ENCODE results near the gene SEC24C.

DNA sequence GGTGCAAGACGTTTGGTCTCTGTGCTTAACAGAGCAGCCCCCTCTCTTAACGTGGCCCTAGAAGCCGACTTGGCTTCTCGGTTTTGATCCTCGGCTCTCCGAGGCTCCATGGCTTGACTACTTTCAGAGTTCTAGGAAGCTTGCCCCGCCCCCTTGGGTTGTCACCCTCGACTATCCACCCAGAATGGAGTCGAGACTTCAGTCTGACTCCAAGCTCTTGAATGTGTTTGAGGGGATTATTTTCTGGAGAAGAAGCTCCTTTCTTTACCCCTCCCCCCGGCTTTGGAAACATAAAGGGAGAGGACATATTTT lies 448 bp downstream of the SEC24C start:
- TF ChIP-seq, protein P1, sequence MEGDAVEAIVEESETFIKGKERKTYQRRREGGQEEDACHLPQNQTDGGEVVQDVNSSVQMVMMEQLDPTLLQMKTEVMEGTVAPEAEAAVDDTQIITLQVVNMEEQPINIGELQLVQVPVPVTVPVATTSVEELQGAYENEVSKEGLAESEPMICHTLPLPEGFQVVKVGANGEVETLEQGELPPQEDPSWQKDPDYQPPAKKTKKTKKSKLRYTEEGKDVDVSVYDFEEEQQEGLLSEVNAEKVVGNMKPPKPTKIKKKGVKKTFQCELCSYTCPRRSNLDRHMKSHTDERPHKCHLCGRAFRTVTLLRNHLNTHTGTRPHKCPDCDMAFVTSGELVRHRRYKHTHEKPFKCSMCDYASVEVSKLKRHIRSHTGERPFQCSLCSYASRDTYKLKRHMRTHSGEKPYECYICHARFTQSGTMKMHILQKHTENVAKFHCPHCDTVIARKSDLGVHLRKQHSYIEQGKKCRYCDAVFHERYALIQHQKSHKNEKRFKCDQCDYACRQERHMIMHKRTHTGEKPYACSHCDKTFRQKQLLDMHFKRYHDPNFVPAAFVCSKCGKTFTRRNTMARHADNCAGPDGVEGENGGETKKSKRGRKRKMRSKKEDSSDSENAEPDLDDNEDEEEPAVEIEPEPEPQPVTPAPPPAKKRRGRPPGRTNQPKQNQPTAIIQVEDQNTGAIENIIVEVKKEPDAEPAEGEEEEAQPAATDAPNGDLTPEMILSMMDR (IDR thresholded peaks at IDR 0.05), result no peak
- TF ChIP-seq ZNF302 (CRISPR knock-in tag; IDR thresholded peaks at IDR 0.05) (no peak), RAD21 (conservative IDR thresholded peaks at IDR 0.05 in 1 of 2, IDR thresholded peaks at IDR 0.05 in 1 of 2) (no peak)
- TF ChIP-seq, protein P2, sequence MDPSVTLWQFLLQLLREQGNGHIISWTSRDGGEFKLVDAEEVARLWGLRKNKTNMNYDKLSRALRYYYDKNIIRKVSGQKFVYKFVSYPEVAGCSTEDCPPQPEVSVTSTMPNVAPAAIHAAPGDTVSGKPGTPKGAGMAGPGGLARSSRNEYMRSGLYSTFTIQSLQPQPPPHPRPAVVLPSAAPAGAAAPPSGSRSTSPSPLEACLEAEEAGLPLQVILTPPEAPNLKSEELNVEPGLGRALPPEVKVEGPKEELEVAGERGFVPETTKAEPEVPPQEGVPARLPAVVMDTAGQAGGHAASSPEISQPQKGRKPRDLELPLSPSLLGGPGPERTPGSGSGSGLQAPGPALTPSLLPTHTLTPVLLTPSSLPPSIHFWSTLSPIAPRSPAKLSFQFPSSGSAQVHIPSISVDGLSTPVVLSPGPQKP (IDR thresholded peaks at IDR 0.05; ENCODE audit: low read depth, low read length), result no peak
- TF ChIP-seq, protein P3, sequence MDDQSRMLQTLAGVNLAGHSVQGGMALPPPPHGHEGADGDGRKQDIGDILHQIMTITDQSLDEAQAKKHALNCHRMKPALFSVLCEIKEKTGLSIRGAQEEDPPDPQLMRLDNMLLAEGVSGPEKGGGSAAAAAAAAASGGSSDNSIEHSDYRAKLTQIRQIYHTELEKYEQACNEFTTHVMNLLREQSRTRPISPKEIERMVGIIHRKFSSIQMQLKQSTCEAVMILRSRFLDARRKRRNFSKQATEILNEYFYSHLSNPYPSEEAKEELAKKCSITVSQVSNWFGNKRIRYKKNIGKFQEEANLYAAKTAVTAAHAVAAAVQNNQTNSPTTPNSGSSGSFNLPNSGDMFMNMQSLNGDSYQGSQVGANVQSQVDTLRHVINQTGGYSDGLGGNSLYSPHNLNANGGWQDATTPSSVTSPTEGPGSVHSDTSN (IDR thresholded peaks at IDR 0.05), result no peak
